Tibial artery (tissue), 4 donors: ENCODE results near the gene LCE4A.
"Not testable (repeated sequence)": the region's sequence is repeated elsewhere in the genome, so short reads cannot be mapped to it uniquely, and the experiment has no call there.

Source experiments
- DNase-seq, 2 donors: peaks; one replicate each; pipeline ENCODE4 v3.0.0-alpha.2; 2019
- H3K27ac ChIP-seq, 2 donors: fragments of 200-600 bp; sonication (generic) in 1 of 2; 1 replicate in 1 of 2; 2 replicates in 1 of 2; pipeline ENCODE4 v1.5.1; 2018 to 2019; ENCODE audit warnings: mild to moderate bottlenecking in 1 of 2
- H3K27me3 ChIP-seq, 2 donors: fragments of 200-600 bp; sonication (generic) in 1 of 2; one replicate each; pipeline versions ENCODE4 v1.5.1 to v1.6.0; 2016 to 2019
- H3K36me3 ChIP-seq, 3 donors: fragments of 200-600 bp; sonication (generic) in 2 of 3; one replicate each; pipeline ENCODE4 v1.5.1; 2016 to 2019; ENCODE audit warnings: mild to moderate bottlenecking in 2 of 3
- H3K4me1 ChIP-seq, 4 donors: fragments of 200-600 bp; sonication (generic) in 2 of 4; 1 replicate in 3 of 4; 2 replicates in 1 of 4; pipeline ENCODE4 v1.5.1; 2016 to 2019
- H3K4me3 ChIP-seq, 2 donors: fragments of 200-600 bp; sonication (generic) in 1 of 2; 1 replicate in 1 of 2; 2 replicates in 1 of 2; pipeline ENCODE4 v1.5.1; 2018 to 2019; ENCODE audit warnings: mild to moderate bottlenecking in 2 of 2
- H3K9me3 ChIP-seq, 3 donors: fragments of 200-600 bp; sonication (generic) in 1 of 3; one replicate each; pipeline ENCODE4 v1.5.1; 2016 to 2019
- CTCF ChIP-seq, 2 experiments: fragments of 200-600 bp in 1 of 2; fragments of 450-650 bp in 1 of 2; IDR thresholded peaks; one replicate each; pipeline ENCODE4 v1.5.1; 2017 to 2019; ENCODE audit warnings: antibody characterized with exemption in 2 of 2, mild to moderate bottlenecking in 1 of 2, moderate library complexity in 1 of 2
- intact Hi-C: fragments of 100-400 bp; cut with DNase I; formaldehyde crosslinking; loops from one replicate; pipeline ENCODE4 v1.15.0; 2023; ENCODE audit warnings: low total_unique reads

LCE4A gene

DNA sequence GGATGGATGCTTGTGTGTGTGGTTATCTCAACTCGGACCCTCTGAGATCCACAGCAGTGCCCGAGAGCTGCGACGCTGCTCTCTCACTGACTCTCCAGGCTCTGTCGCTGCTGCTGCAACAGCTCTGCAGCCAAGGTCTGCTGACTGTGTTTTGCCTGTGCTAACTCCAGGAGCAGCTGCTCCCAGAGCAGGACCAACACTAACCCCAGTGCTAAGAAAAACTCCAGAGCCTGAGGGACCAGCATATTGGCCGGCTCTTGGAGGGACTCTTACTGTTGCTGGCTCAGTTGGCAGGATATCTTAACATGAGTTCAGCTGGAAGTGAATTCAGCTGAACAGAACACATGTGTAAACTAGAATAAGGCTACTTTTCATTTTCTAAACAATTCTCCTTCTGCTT is 28.5 kb upstream of the LCE4A start:
- H3K9me3 ChIP-seq, result no peaks in the 10 kb centered on the region
- no peak overlapping the region for H3K27ac ChIP-seq
- no peaks in the 10 kb centered on the region for H3K4me1 ChIP-seq
- H3K4me3 ChIP-seq, result no peak overlapping the region
- TF ChIP-seq CTCF (IDR thresholded peaks at IDR 0.05), result no peak
- no peaks in the 10 kb centered on the region for H3K36me3 ChIP-seq
- intact Hi-C loops, result no loop called here
- no peaks in the 10 kb centered on the region for H3K27me3 ChIP-seq
- DNase-seq, result no peak

DNA sequence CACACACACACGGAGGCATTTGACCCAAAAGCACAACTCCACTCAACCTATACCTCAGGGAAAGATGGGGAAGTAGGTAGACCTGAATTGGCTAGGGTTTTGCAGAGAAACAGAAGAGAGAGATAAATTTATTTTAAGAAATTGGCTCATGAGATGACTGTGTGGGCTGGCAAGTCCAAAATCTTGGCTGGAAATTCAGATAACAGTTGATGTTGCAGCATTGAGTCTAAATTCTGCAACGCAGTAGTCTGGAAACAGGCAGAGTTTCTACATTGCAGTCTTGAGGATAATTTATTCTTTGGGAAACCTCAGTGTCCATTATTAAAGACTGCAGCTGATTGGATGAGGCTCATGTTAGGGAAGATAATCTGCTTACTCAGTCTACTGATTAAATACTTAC is 26.3 kb upstream of the LCE4A start:
- Histone ChIP-seq H3K9me3 (no peaks in the 10 kb centered on the region), H3K4me1 (no peaks in the 10 kb centered on the region), H3K4me3 (no peak overlapping the region), H3K27me3 (no peaks in the 10 kb centered on the region), H3K36me3 (no peaks in the 10 kb centered on the region), H3K27ac (no peak overlapping the region)
- TF ChIP-seq CTCF (IDR thresholded peaks at IDR 0.05), result no peak
- DNase-seq, result no peak
- intact Hi-C loops, result no loop called here

DNA sequence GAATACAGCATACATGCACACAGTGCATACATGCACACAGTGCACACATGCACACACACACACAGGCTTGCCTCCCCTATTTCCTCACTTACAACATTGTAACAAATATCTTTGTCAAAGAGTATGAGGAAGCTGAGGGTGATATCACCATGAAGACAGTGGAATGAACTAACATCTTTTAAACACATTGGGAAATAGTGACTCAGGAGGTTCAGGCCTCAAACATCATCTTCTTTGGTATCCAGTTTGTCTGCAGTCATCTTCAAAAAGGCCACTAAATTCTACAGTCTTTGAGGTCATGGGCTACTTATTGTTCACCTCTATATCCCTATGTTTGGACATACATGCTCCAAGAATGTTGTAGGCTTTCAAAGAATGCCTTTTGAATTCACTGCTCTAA is 24.1 kb upstream of the LCE4A start:
- Histone ChIP-seq H3K27me3 (no peaks in the 10 kb centered on the region), H3K27ac (no peak overlapping the region), H3K36me3 (no peaks in the 10 kb centered on the region), H3K4me3 (no peak overlapping the region), H3K9me3 (no peaks in the 10 kb centered on the region), H3K4me1 (no peaks in the 10 kb centered on the region)
- intact Hi-C loops, result no loop called here
- DNase-seq, result no peak
- no peak for TF ChIP-seq CTCF (IDR thresholded peaks at IDR 0.05)

DNA sequence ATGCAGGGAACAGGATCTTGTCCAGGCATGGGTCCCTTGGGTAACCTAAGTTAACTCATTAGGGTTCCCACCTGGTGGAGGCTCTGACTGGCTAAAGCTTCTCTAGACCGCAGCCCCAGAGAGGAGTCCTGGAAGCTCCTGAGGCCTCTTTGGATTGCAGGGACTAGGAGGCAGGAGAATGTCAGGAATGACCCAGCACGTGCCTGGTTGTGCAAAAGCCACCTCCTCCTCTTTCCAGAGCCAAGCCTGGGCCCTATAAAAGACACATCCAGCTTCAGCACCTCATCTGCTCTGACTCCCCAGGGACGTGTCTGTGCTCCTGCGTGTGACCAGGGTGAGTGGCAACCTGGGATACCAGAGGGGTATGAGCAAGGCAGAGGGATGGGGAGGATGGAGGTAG is 22.1 kb upstream of the LCE4A start, which contains the start of gene LCE2B:
Gene LCE2B, plus strand, starts transcription at position 301 of the 400 bp plus-strand sequence. CDS start 721 bp downstream, outside the sequence.
- intact Hi-C loops, H3K27ac ChIP-seq, H3K27me3 ChIP-seq, H3K4me3 ChIP-seq, H3K9me3 ChIP-seq, H3K4me1 ChIP-seq, DNase-seq, H3K36me3 ChIP-seq: not testable (repeated sequence)

- no peaks in the 10 kb centered on the region for H3K27me3 ChIP-seq
- no peak within 1 kb of the TSS for H3K4me3 ChIP-seq
- H3K4me1 ChIP-seq, result no peaks in the 10 kb centered on the region
- H3K36me3 ChIP-seq, result no peaks in the 10 kb centered on the region
- DNase-seq, result no peak
- H3K9me3 ChIP-seq, result no peaks in the 10 kb centered on the region
- intact Hi-C loops, result no loop called here
- TF ChIP-seq CTCF (IDR thresholded peaks at IDR 0.05), result no peak
- no peak within 1 kb of the TSS for H3K27ac ChIP-seq
These were observed 10.0 kb upstream of the LCE4A start, which contains the start of gene LCE2A for GRCh38 chr1:152697701-152698600. Gene LCE2A (plus strand): TSS chr1:152698345. CDS start chr1:152698902, 557 bp downstream.

- TF ChIP-seq CTCF (IDR thresholded peaks at IDR 0.05), result no peak
- intact Hi-C loops, result no loop called here
- no peaks in the 10 kb centered on the region for H3K9me3 ChIP-seq
- H3K4me1 ChIP-seq, result no peaks in the 10 kb centered on the region
- no peak overlapping the region for H3K4me3 ChIP-seq
- H3K36me3 ChIP-seq, result no peaks in the 10 kb centered on the region
- H3K27ac ChIP-seq, result no peak overlapping the region
- H3K27me3 ChIP-seq, result no peaks in the 10 kb centered on the region
- no peak for DNase-seq
These were observed 8.2 kb upstream of the LCE4A start for GRCh38 chr1:152699746-152700145.
